Left lobe of liver (tissue), 2 donors: ENCODE results near the gene FBXL13. TPM values are rescaled to one million over a fixed set of nuclear protein-coding genes. Genes with fewer than 3 reads are reported as not detected.
"Not testable (repeated sequence)": the region's sequence is repeated elsewhere in the genome, so short reads cannot be mapped to it uniquely, and the experiment has no call there.

Experiments
- ATAC-seq: fragments of 200-7000 bp; cut with Tn5 transposase; one replicate; pipeline ENCODE4 v1.9.1; 2020; ENCODE audit warnings: mild to moderate bottlenecking, moderate library complexity
- DNase-seq: peaks from one replicate; pipeline ENCODE4 v3.0.0-alpha.2; 2020; ENCODE audit warnings: low spot score
- total RNA-seq: library from RNA; stranded (reverse); gene quantifications from one replicate; pipeline ENCODE4 v1.2.1, GENCODE V29; 2021
- donor health status: DM: no; HTN: no; CAD: no; lungs with moderate emphysema.
- donor health status: DM: no; HTN: yes; CAD: no.

The FBXL13 gene
- total RNA-seq, 1 donor from 2014 or later = 0.18 TPM

DNA sequence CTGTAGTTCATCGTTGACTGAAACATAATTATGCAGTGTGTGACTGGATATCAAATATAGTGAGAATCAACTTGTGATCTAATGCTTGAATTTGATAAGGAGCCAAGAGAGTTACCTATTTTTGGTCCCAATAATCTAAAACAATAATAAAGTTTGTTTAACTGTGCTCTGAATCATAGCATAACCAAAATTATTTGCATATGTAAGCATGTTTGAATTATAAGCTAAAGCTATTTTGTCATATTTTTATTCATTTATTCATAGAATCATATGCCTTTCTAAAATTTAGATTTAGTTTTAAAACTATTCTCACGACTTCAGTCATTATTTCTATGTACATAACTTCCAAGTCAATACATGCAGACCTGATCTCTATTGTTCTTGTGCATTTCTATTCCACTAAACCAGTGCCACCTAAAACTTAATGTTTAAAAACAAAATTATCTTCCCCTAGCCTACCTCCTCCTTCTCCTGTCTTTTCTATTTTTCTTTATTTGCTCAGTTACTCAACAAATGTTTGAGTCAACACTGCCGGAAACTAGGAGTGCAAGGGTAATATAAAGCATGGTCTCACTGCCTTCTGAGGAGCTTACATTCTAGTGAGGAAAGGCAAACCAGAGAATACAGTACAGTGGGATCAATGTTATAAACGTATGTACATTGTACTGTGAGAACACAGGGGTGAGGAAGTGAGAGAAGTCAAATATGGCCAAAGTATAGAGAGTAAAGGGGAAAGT lies 284.1 kb downstream of the FBXL13 start:
- ATAC-seq = peak; percentile 75
- not testable (repeated sequence) for DNase-seq

DNA sequence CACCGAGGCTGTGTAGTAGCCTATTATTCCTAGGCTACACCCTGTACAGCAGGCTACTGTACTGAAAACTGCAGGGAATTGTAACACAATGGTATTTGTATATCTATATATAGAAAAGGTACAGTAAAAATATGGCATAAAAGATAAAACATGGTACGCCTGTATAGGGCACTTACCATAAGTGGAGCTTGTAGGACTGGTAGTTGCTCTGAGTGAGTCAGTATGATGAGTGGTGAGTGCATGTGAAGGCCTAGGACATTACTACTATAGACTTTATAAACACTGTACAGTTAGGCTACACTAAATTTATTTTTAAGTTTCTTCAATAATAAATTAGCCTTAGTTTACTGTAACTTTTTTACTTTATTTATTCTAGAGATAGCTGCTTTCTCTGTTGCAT lies 285.8 kb downstream of the FBXL13 start:
- not testable (repeated sequence) for ATAC-seq, DNase-seq

DNA sequence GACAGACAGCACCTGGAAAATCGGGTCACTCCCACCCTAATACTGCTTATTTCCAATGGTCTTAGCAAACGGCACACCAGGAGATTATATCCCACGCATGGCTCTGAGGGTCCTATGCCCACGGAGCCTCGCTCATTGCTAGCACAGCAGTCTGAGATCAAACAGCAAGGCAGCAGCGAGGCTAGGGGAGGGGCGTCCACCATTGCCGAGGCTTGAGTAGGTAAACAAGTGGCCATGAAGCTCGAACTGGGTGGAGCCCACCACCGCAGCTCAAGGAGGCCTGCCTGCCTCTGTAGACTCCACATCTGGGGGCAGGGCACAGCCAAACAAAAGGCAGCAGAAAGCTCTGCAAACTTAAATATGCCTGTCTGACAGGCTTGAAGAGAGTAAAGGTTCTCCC lies 293.7 kb downstream of the FBXL13 start:
- ATAC-seq, DNase-seq: not testable (repeated sequence)

DNA sequence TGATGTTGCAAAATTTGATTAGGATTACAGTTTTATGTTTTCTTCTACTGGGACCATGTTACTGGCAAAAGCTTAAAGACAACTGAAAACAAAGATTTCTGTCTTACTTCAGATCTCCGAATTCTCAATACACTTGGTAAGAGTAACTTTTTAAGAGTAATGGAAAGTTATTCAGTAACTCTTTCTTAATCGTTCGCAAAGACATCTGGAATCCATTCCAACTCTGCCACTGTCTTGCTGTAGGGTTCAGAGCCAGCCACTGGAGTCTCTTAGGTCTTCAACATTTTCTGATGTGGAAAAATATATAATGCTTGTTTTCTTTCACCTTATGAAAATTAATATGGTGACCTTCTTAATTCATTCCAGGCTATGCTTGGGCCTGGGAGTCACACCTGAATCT lies 295.9 kb downstream of the FBXL13 start:
- DNase-seq = not testable (repeated sequence)

DNA sequence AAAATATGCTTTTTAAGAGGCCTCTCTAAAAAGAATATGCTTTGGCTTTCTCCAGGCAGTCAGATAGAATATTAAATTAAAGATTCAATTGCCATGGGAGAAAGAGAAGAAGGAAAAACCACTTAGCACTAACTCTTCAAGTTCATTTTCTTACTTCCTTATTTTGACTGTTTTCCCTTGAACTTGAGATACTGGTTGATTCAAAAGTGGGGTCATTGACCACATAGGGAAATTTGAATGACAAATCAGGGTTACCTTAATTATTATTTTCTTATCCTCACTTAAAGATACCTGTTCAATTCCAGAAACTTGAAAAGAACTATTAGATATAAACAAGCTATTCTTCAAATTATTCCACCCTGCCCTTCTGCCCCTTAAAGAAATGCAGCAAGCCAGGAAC lies 298.4 kb downstream of the FBXL13 start:
- ATAC-seq, DNase-seq: not testable (repeated sequence)

More for the DNA sequence above, 295.9 kb downstream of the FBXL13 start:
- not testable (repeated sequence) for ATAC-seq

DNA sequence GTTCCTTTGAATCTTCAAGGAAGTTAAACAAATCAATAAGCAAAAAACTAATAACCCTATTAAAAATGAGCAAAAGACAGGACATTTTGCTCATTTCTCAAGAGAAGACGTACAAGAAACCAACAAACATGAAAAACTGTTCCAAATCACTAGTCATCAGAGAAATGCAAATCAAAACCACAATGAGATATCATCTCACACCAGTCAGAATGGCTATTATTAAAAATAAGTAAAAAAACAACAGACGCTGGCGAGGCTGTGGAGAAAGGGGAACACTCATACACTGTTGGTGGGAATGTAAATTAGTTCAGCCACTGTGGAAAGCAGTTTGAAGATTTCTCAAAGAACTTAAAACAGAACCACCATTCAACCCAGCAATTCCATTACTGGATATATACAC lies 304.1 kb downstream of the FBXL13 start:
- not testable (repeated sequence) for DNase-seq, ATAC-seq

DNA sequence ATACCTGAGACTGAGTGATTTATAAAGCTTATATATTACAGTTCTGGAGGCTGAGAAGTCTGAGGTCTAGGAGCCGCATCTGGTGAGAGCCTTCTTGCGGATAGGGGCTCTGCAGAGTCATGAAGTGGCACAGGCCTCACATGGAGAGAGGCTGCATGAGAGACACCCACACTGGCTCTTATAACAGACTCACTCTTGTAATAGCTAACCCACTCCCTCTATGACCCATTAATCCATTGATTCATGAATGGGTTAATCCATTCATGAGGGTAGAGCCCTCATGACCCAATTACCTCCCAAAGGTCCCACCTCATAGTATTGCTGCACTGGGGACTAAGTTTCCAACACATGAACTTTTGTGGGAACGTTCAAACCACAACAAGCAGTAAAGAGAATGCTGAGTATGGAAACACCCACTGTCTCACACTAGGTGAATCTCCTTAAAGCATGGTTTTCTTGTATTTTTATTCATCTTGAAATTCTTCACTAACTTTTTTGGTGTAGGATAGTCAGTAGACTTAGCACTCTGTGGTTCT lies 304.9 kb downstream of the FBXL13 start:
- not testable (repeated sequence) for ATAC-seq, DNase-seq

DNA sequence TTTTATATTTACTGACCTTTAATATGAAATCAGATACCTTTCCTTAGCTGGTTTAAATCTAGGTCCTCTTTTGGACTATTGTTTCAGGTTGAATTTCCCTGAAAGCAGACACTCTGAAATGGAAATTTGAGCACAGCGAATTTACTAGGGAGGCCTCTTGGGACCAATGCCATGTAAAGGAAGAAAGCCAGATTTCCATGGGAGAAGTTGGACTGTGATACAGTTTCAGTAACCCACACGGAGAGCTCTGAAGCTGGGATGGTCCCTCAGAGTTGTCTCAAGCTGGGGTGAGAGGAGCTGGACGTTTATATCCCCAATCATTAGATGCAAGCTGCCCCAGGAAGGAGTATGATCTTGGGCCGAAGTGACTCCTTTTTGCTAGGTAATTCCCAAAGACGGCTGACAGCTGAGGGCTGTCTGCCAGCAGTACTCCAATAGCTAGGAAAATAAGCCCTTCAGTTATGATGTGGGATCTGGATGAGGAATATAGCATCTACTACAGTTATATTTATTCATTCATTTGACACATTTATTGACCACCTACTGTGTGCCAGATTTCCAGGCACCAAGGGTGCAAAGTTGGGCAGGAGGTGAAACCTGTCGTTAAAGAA lies 311.2 kb downstream of the FBXL13 start:
- DNase-seq = not testable (repeated sequence)
- ATAC-seq = peak; percentile 67

Other genes with a start within 250 kb of the FBXL13 start
- 0.83 TPM for gene LRRC17, start 161.8 kb downstream of the FBXL13 start, total RNA-seq
- 15.8 TPM for gene ARMC10, start 344 bp upstream of the FBXL13 start, total RNA-seq
- 17.2 TPM for gene NAPEPLD, start 74.3 kb upstream of the FBXL13 start, total RNA-seq
- 41.8 TPM for gene PMPCB, start 222.6 kb upstream of the FBXL13 start, total RNA-seq